ENCODE results near the gene PGM2L1. TPM values are rescaled to one million over a fixed set of nuclear protein-coding genes. Genes with fewer than 3 reads are reported as not detected.

PGM2L1 gene
- total RNA-seq, 3 donors from 2014 or later (not counting 1 experiment from before 2014, with no cell fraction given): 4.4 to 8.0 (median 6.6) TPM

DNA sequence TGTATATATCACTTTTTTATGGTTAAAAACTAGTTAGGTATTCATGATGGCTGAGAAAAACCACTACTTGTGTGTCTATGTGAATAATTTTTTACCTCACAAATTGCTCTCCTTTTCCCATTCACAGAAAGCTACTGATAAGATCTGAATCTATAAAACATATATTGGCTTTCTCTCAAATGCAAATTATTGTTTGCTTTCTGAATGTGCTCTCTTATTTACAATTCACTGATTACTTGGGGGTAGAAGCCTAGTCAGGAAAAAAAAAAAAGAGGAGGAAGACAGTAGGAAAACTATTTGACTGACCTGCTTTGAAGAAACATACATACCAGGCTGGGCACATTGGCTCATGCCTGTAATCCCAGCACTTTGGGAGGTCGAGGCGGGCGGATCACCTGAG, 20.5 kb downstream of the PGM2L1 start:
- Histone ChIP-seq H3K36me3 (ENCODE audit: control insufficient read depth, insufficient read depth, low read length) (no peaks in the 10 kb centered on the region), H3K9me3 (ENCODE audit: control insufficient read depth, insufficient read depth, low read length) (no peaks in the 10 kb centered on the region), H3K27ac (ENCODE audit: low read length) (no peak overlapping the region), H3K4me1 (ENCODE audit: control insufficient read depth, insufficient read depth, low read length) (no peaks in the 10 kb centered on the region), H3K27me3 (ENCODE audit: control insufficient read depth, insufficient read depth, low read length) (no peaks in the 10 kb centered on the region), H3K4me3 (ENCODE audit: low read length) (no peak overlapping the region)
- Mint-ChIP-seq H3K27ac (no peak overlapping the region), H3K9me3 (no peaks in the 10 kb centered on the region), H3K4me3 (no peak overlapping the region), H3K36me3 (no peaks in the 10 kb centered on the region), H3K4me1 (no peaks in the 10 kb centered on the region), H3K27me3 (ENCODE audit: low read depth in 2 of 2) (no peaks in the 10 kb centered on the region)
- TF ChIP-seq, protein P1, sequence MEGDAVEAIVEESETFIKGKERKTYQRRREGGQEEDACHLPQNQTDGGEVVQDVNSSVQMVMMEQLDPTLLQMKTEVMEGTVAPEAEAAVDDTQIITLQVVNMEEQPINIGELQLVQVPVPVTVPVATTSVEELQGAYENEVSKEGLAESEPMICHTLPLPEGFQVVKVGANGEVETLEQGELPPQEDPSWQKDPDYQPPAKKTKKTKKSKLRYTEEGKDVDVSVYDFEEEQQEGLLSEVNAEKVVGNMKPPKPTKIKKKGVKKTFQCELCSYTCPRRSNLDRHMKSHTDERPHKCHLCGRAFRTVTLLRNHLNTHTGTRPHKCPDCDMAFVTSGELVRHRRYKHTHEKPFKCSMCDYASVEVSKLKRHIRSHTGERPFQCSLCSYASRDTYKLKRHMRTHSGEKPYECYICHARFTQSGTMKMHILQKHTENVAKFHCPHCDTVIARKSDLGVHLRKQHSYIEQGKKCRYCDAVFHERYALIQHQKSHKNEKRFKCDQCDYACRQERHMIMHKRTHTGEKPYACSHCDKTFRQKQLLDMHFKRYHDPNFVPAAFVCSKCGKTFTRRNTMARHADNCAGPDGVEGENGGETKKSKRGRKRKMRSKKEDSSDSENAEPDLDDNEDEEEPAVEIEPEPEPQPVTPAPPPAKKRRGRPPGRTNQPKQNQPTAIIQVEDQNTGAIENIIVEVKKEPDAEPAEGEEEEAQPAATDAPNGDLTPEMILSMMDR (IDR thresholded peaks at IDR 0.05): no peak
- 88% methylated on average over 3 of the region's 3 CpGs for WGBS (ENCODE audit: insufficient coverage)
- no peak for DNase-seq
- intact Hi-C loops (cut with micrococcal nuclease): no loop called here
- no peak for ATAC-seq

DNA sequence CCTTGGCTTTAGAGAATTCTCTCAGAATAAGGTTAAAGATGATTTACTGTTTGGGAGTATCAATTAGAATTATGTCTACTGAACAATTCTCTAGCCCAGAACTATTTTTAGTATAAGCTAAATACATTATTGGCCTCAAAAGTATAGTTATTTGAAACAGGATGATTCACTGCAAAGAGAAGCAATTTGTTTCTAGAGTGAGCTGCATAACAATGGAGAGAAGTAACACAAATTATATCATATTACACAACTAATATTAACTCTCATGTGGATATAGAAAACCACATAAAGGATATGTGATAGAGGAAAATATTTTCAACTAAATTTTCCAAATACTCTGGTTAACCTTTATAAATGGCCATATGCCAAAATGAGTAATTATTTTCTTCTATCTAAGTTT, 24.9 kb downstream of the PGM2L1 start:
- TF ChIP-seq, protein P1 (IDR thresholded peaks at IDR 0.05): no peak
- Mint-ChIP-seq H3K27ac (no peak overlapping the region), H3K9me3 (no peaks in the 10 kb centered on the region), H3K4me1 (no peaks in the 10 kb centered on the region), H3K4me3 (no peak overlapping the region), H3K36me3 (no peaks in the 10 kb centered on the region), H3K27me3 (ENCODE audit: low read depth in 2 of 2) (no peaks in the 10 kb centered on the region)
- no peak overlapping the region for H3K27ac ChIP-seq (ENCODE audit: low read length)
- no peaks in the 10 kb centered on the region for H3K27me3 ChIP-seq (ENCODE audit: control insufficient read depth, insufficient read depth, low read length)
- H3K36me3 ChIP-seq (ENCODE audit: control insufficient read depth, insufficient read depth, low read length): peaks cover 2% of the 10 kb centered on the region
- DNase-seq (no peak), ATAC-seq (no peak)
- H3K4me3 ChIP-seq (ENCODE audit: low read length): no peak overlapping the region
- H3K4me1 ChIP-seq (ENCODE audit: control insufficient read depth, insufficient read depth, low read length): no peaks in the 10 kb centered on the region
- intact Hi-C loops (cut with micrococcal nuclease): no loop called here
- H3K9me3 ChIP-seq (ENCODE audit: control insufficient read depth, insufficient read depth, low read length): no peaks in the 10 kb centered on the region

DNA sequence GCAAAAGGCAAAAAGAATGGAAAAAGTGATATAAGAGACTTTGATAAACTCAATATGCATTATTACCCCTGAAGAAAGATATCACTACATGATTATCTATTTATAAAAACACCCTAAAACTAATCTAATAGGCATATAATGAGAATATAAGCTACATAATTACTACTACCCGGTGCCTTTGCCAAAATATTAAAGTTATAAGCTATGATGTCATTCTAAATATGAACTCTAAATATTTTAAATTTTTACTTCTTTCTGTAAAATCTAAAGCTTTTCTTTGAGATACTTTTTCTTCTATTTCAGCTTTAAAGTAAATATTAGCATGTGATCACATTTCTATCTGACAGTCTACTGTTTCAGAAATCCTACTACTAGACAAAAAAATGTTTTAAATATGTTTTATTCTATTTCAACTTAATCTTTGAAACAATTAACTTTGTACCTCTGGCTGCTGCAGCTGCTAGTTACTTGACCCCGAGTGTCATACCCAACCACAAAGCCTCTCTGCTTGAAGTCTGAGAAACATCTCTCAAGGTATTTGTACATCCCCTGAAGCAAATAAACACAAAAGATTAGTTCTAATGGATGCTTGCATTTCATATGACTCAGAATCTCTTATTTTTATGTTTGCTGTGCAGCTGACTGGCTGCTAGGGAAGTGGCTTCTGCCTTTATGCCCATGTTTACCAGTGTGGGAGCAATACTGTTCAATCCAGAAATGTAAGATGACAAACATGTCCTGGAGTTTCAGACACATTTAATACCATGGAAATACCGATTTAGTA, 26.8 kb downstream of the PGM2L1 start:
- no peaks in the 10 kb centered on the region for H3K9me3 Mint-ChIP-seq
- no peak for ATAC-seq
- 93% methylated on average over 2 of the region's 3 CpGs for WGBS (ENCODE audit: insufficient coverage)

More for the DNA sequence above, 26.8 kb downstream of the PGM2L1 start:
- Histone ChIP-seq H3K36me3 (ENCODE audit: control insufficient read depth, insufficient read depth, low read length) (peaks cover 10% of the 10 kb centered on the region), H3K4me3 (ENCODE audit: low read length) (no peak overlapping the region), H3K27ac (ENCODE audit: low read length) (no peak overlapping the region), H3K27me3 (ENCODE audit: control insufficient read depth, insufficient read depth, low read length) (no peaks in the 10 kb centered on the region), H3K4me1 (ENCODE audit: control insufficient read depth, insufficient read depth, low read length) (no peaks in the 10 kb centered on the region), H3K9me3 (ENCODE audit: control insufficient read depth, insufficient read depth, low read length) (no peaks in the 10 kb centered on the region)
- intact Hi-C loops (cut with micrococcal nuclease): no loop called here
- Mint-ChIP-seq H3K36me3 (no peaks in the 10 kb centered on the region), H3K4me1 (no peaks in the 10 kb centered on the region), H3K27ac (no peak overlapping the region), H3K4me3 (no peak overlapping the region), H3K27me3 (ENCODE audit: low read depth in 2 of 2) (no peaks in the 10 kb centered on the region)
- TF ChIP-seq, protein P1 (IDR thresholded peaks at IDR 0.05): no peak
- DNase-seq: no peak

Data from natural killer cell (primary cell).